Transverse colon (tissue), 4 donors: Measurements from ENCODE around the gene HDAC7. TPM values are rescaled to one million over a fixed set of nuclear protein-coding genes. Genes with fewer than 3 reads are reported as not detected.

Experiments used
- DNase-seq: peaks from one replicate; pipeline ENCODE4 v3.0.0-alpha.2; 2019
- H3K27ac ChIP-seq, 4 donors: fragments of 200-600 bp; sonication (generic); 2 replicates each; pipeline ENCODE4 v1.5.1; 2016 to 2018; ENCODE audit warnings: inconsistent platforms in 4 of 4
- H3K27me3 ChIP-seq: fragments of 200-600 bp; sonication (generic); 2 replicates; pipeline ENCODE4 v1.5.1; 2017; ENCODE audit warnings: inconsistent platforms
- H3K36me3 ChIP-seq, 4 donors: fragments of 200-600 bp; sonication (generic); 2 replicates each; pipeline ENCODE4 v1.5.1; 2017 to 2019; ENCODE audit warnings: inconsistent platforms in 4 of 4
- H3K4me1 ChIP-seq, 4 donors: fragments of 200-600 bp; sonication (generic); 2 replicates each; pipeline ENCODE4 v1.5.1; 2017 to 2020; ENCODE audit warnings: inconsistent platforms in 4 of 4
- H3K4me3 ChIP-seq, 4 donors: fragments of 200-600 bp; sonication (generic); 1 replicate in 1 of 4; 2 replicates in 3 of 4; pipeline versions ENCODE4 v1.5.1 to v1.6.1; 2017 to 2019; ENCODE audit warnings: inconsistent platforms in 4 of 4
- H3K9me3 ChIP-seq, 2 donors: fragments of 200-600 bp; sonication (generic); 2 replicates each; pipeline ENCODE4 v1.5.1; 2017 to 2019; ENCODE audit warnings: inconsistent platforms in 2 of 2
- EP300 ChIP-seq: sonication (generic); formaldehyde crosslinking; IDR thresholded peaks from one replicate; pipeline ENCODE4 v1.6.1; 2017; ENCODE audit warnings: antibody characterized with exemption, low read depth
- POLR2A ChIP-seq: fragments of 450-650 bp; IDR thresholded peaks from one replicate; pipeline ENCODE4 v1.6.1; 2016; ENCODE audit warnings: antibody characterized with exemption, mild to moderate bottlenecking, moderate library complexity
- POLR2AphosphoS5 ChIP-seq, 3 donors: sonication (generic); formaldehyde crosslinking; IDR thresholded peaks; one replicate each; pipeline ENCODE4 v1.6.1; 2016; ENCODE audit warnings: antibody characterized with exemption in 3 of 3
- WGBS, 2 donors: methylation state at CpG; one replicate each; pipeline ENCODE4 v1.1.5; 2018; ENCODE audit warnings: low coverage in 1 of 2; 5-methylcytosine and 5-hydroxymethylcytosine counted together
- in situ Hi-C, 4 donors: fragments of 200-750 bp; cut with MboI; loops; one replicate each; pipeline versions ENCODE4 v1.15.0 to v1.15.1; 2017; ENCODE audit warnings: low sequenced_read_pairs in 3 of 4, low pct_ligation_motif_present in 1 of 4, low pct_unique_long_range_greater_than_20kb in 1 of 4
- intact Hi-C: fragments of 100-400 bp; cut with DNase I; formaldehyde crosslinking; loops from one replicate; pipeline ENCODE4 v1.15.1; 2023; ENCODE audit warnings: low total_unique reads
- total RNA-seq, 4 donors: library from RNA; depleted of rRNA; stranded (reverse); fragments of >200 nt; gene quantifications; one replicate each; pipeline ENCODE4 v1.1.0, GENCODE V29; 2016
- TF ChIP-seq, protein P1 (sequence below), 5 experiments: fragments of 200-600 bp in 3 of 5; fragments of 450-650 bp in 2 of 5; sonication (generic) in 3 of 5; IDR thresholded peaks; 1 replicate in 2 of 5; 2 replicates in 3 of 5; pipeline ENCODE4 v1.5.1; 2016 to 2017; ENCODE audit warnings: antibody characterized with exemption in 5 of 5, inconsistent platforms in 3 of 5, mild to moderate bottlenecking in 2 of 5, moderate library complexity in 1 of 5

The HDAC7 gene
- total RNA-seq, 4 donors from 2014 or later = 19.4 to 133 (median 28.3) TPM

DNA sequence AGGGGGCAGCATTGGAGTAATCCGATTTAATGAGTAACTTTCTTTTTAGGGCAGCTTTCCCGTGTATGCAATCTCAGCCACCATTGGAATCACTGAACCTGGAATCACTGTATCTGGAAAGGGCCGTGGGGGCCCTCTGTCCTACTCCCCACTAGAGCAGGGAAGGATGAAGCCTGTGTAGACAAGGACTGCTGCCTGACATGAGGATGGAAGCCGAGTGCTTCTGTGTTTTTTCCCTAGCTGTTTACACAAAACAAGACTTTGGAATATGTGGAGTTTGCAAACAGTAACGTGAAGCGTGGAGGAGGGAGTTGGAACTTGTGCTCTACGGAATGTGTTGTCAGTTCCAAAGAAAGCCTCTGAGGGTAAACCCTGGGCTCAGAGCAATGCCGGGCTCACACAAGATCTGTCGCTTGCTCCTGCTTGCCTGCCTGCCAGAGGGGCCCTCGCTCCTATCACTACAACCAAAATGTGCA is 32.4 kb upstream of the HDAC7 start:
- in situ Hi-C loops (loop anchor here in 1 of 4 donors (25.0 kb wide), 1 partner anchor 310 kb away; the partner anchor contains the start of gene ASB8), intact Hi-C loops (no loop called here)
- no peak overlapping the region for H3K27ac ChIP-seq
- no peak for DNase-seq
- peaks cover 0 to 25% (median 10%) of the 10 kb centered on the region in 4 donors for H3K36me3 ChIP-seq
- no peaks in the 10 kb centered on the region for H3K9me3 ChIP-seq
- WGBS, 2 donors = 60 to 71% methylated on average over 1 to 10 of the region's 10 CpGs
- H3K4me3 ChIP-seq = no peak overlapping the region
- no peaks in the 10 kb centered on the region for H3K4me1 ChIP-seq
- no peaks in the 10 kb centered on the region for H3K27me3 ChIP-seq
- TF ChIP-seq EP300 (no peak), POLR2A (no peak), POLR2AphosphoS5 (IDR thresholded peaks at IDR 0.05) (no peak)
- TF ChIP-seq, protein P1, sequence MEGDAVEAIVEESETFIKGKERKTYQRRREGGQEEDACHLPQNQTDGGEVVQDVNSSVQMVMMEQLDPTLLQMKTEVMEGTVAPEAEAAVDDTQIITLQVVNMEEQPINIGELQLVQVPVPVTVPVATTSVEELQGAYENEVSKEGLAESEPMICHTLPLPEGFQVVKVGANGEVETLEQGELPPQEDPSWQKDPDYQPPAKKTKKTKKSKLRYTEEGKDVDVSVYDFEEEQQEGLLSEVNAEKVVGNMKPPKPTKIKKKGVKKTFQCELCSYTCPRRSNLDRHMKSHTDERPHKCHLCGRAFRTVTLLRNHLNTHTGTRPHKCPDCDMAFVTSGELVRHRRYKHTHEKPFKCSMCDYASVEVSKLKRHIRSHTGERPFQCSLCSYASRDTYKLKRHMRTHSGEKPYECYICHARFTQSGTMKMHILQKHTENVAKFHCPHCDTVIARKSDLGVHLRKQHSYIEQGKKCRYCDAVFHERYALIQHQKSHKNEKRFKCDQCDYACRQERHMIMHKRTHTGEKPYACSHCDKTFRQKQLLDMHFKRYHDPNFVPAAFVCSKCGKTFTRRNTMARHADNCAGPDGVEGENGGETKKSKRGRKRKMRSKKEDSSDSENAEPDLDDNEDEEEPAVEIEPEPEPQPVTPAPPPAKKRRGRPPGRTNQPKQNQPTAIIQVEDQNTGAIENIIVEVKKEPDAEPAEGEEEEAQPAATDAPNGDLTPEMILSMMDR (IDR thresholded peaks at IDR 0.05) = no peak

DNA sequence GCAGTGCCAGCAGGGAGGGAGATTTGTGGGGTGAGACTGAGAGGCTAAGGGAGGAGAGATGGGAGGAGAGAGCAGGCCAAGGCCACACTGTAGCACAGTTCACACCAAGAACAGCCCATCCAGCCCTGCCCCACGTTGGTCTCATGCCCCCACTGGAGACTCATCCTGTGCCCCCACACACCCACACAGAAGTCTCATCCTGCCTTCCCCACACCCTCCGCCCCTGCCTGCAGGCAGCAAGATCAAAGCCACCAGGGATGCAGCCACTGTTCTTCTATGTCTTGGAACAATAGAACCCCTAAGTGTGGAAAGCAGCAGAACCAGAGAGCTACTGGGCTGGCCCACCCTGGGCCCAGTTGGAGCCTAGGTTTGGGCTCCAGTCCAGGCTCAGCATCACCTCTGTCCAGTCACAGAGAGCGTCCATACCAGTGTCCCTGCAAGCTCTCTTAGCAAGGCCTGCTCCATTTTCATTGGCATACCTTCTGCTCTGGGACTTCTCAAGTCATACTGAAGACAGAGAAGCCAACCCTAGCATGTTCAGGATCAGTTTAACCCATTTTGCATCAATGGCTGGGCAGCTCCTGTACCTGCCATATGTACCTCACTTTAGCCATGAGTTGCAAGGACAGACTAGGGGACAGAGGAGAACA is 31.7 kb upstream of the HDAC7 start:
- in situ Hi-C loops = loop anchor here in 1 of 4 donors (25.0 kb wide), 1 partner anchor 311 kb away; the partner anchor contains the start of gene ASB8
- Histone ChIP-seq H3K4me1 (no peaks in the 10 kb centered on the region), H3K27me3 (no peaks in the 10 kb centered on the region), H3K9me3 (no peaks in the 10 kb centered on the region), H3K27ac (no peak overlapping the region), H3K4me3 (no peak overlapping the region), H3K36me3 (peaks cover 0 to 25% (median 10%) of the 10 kb centered on the region in 4 donors)
- 79% methylated on average over 3 of the region's 3 CpGs; no CpG with 5 or more reads in 1 of the 2 donors for WGBS, 2 donors
- no peak for TF ChIP-seq POLR2A
- TF ChIP-seq POLR2AphosphoS5 (IDR thresholded peaks at IDR 0.05) = no peak
- TF ChIP-seq EP300 = no peak
- TF ChIP-seq, protein P1 (IDR thresholded peaks at IDR 0.05) = no peak
- DNase-seq = no peak
- intact Hi-C loops = no loop called here

DNA sequence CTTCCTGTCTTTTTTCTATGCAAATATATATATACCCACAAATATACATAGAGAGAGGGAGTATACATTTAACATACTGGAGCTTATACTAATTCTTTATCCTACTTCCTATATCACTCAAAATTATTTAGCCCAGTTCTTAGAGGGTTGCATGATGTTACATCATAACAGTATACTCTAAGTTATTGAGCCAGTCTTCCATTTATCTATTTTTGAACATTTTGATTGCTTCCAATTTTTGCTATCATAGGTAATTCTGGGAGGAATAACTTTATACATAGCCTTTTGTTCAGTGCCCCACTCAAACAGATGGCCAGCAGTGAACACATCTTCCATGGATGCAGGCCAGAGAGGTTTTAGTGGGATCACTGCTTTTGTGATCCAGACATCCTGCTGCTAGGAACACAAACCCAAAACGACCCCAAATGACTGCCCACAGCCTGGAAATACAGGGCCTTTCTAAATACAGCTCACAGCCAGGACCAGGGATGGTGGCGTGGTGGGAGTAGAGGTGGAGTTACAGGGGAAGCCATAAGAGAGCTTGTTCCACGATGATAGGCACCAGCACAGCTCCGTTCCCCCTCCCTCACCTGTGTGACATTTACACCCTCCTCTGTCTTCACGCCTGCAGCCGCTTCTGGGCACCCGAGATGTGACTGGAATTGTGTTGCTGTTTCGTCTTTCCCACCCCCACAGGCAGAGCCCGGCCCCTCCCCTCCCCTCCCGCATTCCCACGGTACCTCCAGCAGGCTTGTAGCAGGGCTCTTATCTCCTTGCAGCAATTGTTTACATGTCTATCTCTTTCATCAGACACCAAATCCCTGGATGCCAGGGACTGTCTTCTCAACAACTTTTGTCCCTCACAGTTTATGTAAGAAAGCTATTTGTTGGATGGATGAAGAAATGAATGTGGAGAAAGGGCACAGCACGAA is 30.7 kb upstream of the HDAC7 start:
- Histone ChIP-seq H3K4me3 (no peak overlapping the region), H3K27me3 (no peaks in the 10 kb centered on the region), H3K36me3 (peaks cover 0 to 26% (median 9%) of the 10 kb centered on the region in 4 donors), H3K27ac (no peak overlapping the region), H3K9me3 (no peaks in the 10 kb centered on the region), H3K4me1 (no peaks in the 10 kb centered on the region)
- WGBS, 2 donors = 76% methylated on average over 12 of the region's 12 CpGs; no CpG with 5 or more reads in 1 of the 2 donors
- TF ChIP-seq POLR2A (no peak), EP300 (no peak), POLR2AphosphoS5 (IDR thresholded peaks at IDR 0.05) (no peak)
- TF ChIP-seq, protein P1 (IDR thresholded peaks at IDR 0.05) = no peak
- in situ Hi-C loops = loop anchor here in 1 of 4 donors (25.0 kb wide), 1 partner anchor 312 kb away; the partner anchor contains the start of gene ASB8
- DNase-seq = no peak
- intact Hi-C loops = no loop called here

DNA sequence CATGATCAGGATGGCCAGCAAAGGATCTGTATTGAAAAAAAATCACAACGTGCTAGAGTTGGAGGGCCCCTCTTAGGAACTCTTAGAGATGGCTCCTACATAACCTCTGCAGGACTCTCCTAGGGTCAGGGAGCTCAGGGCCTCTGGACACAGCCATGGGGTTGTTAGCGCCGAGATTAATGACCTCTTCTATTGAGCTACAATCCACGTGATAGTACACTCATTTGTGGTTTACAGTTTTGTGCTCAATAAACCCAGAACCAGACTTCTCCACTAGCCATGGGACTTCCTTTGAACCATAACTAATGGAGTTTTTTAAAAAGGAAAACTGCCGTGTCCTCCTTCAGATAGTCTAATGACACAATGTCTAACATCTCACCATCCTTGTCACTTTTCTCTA is 29.6 kb upstream of the HDAC7 start:
- in situ Hi-C loops (loop anchor here in 2 of 4 donors (25.0 kb wide), 1 partner anchor 112 kb away; the partner anchor contains the start of gene ENDOU (in 2 of the 2)), intact Hi-C loops (no loop called here)
- no peak overlapping the region for H3K4me3 ChIP-seq
- no peaks in the 10 kb centered on the region for H3K27me3 ChIP-seq
- WGBS, 2 donors = 64 to 69% methylated on average over 5 of the region's 5 CpGs
- no peaks in the 10 kb centered on the region for H3K9me3 ChIP-seq
- DNase-seq = no peak
- H3K36me3 ChIP-seq = peaks cover 0 to 15% (median 7%) of the 10 kb centered on the region in 4 donors
- H3K4me1 ChIP-seq = no peaks in the 10 kb centered on the region
- H3K27ac ChIP-seq = no peak overlapping the region
- TF ChIP-seq, protein P1 (IDR thresholded peaks at IDR 0.05) = no peak
- TF ChIP-seq POLR2AphosphoS5 (IDR thresholded peaks at IDR 0.05) = no peak
- no peak for TF ChIP-seq POLR2A
- no peak for TF ChIP-seq EP300
